ENCODE measurements around the gene PCAT7.
"Not testable (repeated sequence)": the region's sequence is repeated elsewhere in the genome, so short reads cannot be mapped to it uniquely, and the experiment has no call there.

Gene PCAT7

GRCh38 chr9:94577571-94577970 lies 22.7 kb downstream of the PCAT7 start:
- H3K4me3 Mint-ChIP-seq = no peak overlapping the region
- no peak overlapping the region for H3K27ac Mint-ChIP-seq
- no peaks in the 10 kb centered on the region for H3K4me1 Mint-ChIP-seq (ENCODE audit: low read depth)
- H3K27me3 Mint-ChIP-seq (ENCODE audit: low read depth) = peaks cover 14% of the 10 kb centered on the region
- H3K9me3 Mint-ChIP-seq = no peaks in the 10 kb centered on the region
- no peaks in the 10 kb centered on the region for H3K36me3 Mint-ChIP-seq (ENCODE audit: low read depth)

DNA sequence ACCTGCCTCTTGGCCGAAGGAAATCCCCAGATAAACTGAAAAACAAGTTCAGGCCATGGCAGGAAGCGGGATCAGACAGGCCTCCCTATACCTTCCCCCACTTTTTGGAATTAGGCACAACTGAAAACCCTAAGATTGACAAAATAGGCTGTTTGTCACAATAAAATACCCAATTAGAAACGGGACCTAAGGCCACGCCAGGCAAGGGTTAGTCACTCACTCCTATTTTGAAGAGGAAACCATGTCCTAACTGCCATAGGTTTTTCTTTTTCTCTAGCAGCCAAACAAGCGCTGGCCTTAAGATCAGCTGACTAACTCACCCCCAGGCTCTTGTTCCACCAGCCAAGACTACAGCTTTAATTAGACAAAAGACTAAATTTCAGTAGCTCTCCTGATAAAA lies 26.8 kb downstream of the PCAT7 start:
- Mint-ChIP-seq H3K4me3 (no peak overlapping the region), H3K27me3 (ENCODE audit: low read depth) (no peaks in the 10 kb centered on the region), H3K27ac (no peak overlapping the region), H3K9me3 (no peaks in the 10 kb centered on the region), H3K4me1 (ENCODE audit: low read depth) (peaks cover 10% of the 10 kb centered on the region), H3K36me3 (ENCODE audit: low read depth) (no peaks in the 10 kb centered on the region)

- H3K36me3 Mint-ChIP-seq (ENCODE audit: low read depth) = no peaks in the 10 kb centered on the region
- H3K27me3 Mint-ChIP-seq (ENCODE audit: low read depth) = no peaks in the 10 kb centered on the region
- H3K4me1 Mint-ChIP-seq (ENCODE audit: low read depth) = peaks cover 10% of the 10 kb centered on the region
- no peak overlapping the region for H3K4me3 Mint-ChIP-seq
- H3K9me3 Mint-ChIP-seq = no peaks in the 10 kb centered on the region
- H3K27ac Mint-ChIP-seq = no peak overlapping the region
Observed at GRCh38 chr9:94584555-94584954, 29.7 kb downstream of the PCAT7 start.

DNA sequence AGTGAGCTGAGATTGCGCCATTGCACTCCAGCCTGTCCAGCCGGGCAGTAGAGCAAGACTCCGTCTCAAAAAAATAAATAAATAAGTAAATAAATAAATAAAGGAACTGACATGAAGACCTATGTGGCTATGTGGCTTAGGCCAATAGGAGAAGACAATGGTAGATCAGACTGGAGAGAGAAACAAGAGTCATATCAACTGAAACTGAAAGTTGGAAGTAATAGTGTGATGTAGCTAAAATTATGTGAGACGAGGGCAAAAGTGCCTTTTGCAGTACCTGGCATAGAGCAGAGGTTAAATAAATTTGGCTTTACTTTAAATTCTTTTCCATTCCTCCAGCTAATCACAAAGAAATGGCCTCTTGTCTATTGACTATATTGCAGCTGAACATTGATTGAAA lies 31.4 kb downstream of the PCAT7 start:
- H3K4me1 Mint-ChIP-seq (ENCODE audit: low read depth) = peaks cover 10% of the 10 kb centered on the region
- no peaks in the 10 kb centered on the region for H3K9me3 Mint-ChIP-seq
- no peak overlapping the region for H3K27ac Mint-ChIP-seq
- no peaks in the 10 kb centered on the region for H3K27me3 Mint-ChIP-seq (ENCODE audit: low read depth)
- H3K36me3 Mint-ChIP-seq (ENCODE audit: low read depth) = no peaks in the 10 kb centered on the region
- no peak overlapping the region for H3K4me3 Mint-ChIP-seq

- H3K4me1 Mint-ChIP-seq (ENCODE audit: low read depth) = peaks cover 10% of the 10 kb centered on the region
- no peaks in the 10 kb centered on the region for H3K27me3 Mint-ChIP-seq (ENCODE audit: low read depth)
- no peaks in the 10 kb centered on the region for H3K9me3 Mint-ChIP-seq
Observed at GRCh38 chr9:94586814-94587213, 31.9 kb downstream of the PCAT7 start.

GRCh38 chr9:94588681-94589080 lies 33.8 kb downstream of the PCAT7 start:
- no peaks in the 10 kb centered on the region for H3K36me3 Mint-ChIP-seq (ENCODE audit: low read depth)
- no peak overlapping the region for H3K4me3 Mint-ChIP-seq
- no peaks in the 10 kb centered on the region for H3K27me3 Mint-ChIP-seq (ENCODE audit: low read depth)
- H3K27ac Mint-ChIP-seq = no peak overlapping the region
- peaks cover 10% of the 10 kb centered on the region for H3K4me1 Mint-ChIP-seq (ENCODE audit: low read depth)
- no peaks in the 10 kb centered on the region for H3K9me3 Mint-ChIP-seq

More at GRCh38 chr9:94586814-94587213, 31.9 kb downstream of the PCAT7 start:
- Mint-ChIP-seq H3K36me3 (ENCODE audit: low read depth) (no peaks in the 10 kb centered on the region), H3K4me3 (no peak overlapping the region), H3K27ac (no peak overlapping the region)

DNA sequence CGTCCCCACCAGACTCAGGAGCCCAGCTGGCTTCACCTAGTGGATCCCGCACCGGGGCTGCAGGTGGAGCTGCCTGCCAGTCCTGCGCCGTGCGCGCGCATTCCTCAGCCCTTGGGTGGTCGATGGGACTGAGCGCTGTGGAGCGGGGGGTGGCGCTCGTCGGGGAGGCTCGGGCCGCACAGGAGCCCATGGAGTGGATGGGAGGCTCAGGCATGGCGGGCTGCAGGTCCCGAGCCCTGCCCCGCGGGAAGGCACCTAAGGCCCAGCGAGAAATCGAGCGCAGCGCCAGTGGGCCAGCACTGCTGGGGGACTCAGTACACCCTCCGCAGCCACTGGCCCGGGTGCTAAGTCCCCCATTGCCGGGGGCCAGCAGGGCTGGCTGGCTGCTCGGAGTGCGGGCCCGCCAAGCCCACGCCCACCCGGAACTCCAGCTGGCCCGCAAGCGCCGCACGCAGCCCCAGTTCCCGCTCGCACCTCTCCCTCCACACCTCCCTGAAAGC lies 36.2 kb downstream of the PCAT7 start:
- not testable (repeated sequence) for H3K4me1 Mint-ChIP-seq (ENCODE audit: low read depth)

DNA sequence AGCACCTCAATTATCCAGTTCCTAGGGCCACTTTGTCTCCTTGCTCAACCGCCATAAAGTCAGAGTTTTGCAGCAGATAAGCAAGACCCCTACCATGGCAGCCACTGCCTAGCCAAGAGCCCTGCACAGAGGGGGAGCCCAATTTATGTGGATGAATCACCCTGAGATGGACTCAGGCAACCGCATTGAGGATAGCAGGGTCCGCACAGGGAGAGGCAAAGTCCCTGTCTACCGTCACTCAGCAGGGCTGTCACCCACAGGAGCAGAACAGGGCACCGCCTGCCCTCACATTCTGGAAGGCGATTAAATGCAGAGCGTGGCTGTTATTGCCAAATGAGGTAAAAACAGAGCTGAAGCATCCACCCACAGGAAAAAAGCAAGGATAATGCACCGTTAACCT lies 37.0 kb downstream of the PCAT7 start:
- Mint-ChIP-seq H3K4me3 (no peak overlapping the region), H3K36me3 (ENCODE audit: low read depth) (no peaks in the 10 kb centered on the region), H3K27ac (no peak overlapping the region), H3K4me1 (ENCODE audit: low read depth) (no peaks in the 10 kb centered on the region), H3K27me3 (ENCODE audit: low read depth) (no peaks in the 10 kb centered on the region), H3K9me3 (no peaks in the 10 kb centered on the region)

More for the DNA sequence above, 36.2 kb downstream of the PCAT7 start:
- H3K36me3 Mint-ChIP-seq (ENCODE audit: low read depth); H3K4me3 Mint-ChIP-seq; H3K9me3 Mint-ChIP-seq; H3K27me3 Mint-ChIP-seq (ENCODE audit: low read depth); H3K27ac Mint-ChIP-seq: not testable (repeated sequence)

- H3K4me1 Mint-ChIP-seq (ENCODE audit: low read depth); H3K36me3 Mint-ChIP-seq (ENCODE audit: low read depth); H3K9me3 Mint-ChIP-seq; H3K27me3 Mint-ChIP-seq (ENCODE audit: low read depth); H3K27ac Mint-ChIP-seq; H3K4me3 Mint-ChIP-seq: not testable (repeated sequence)
Observed at GRCh38 chr9:94592683-94593082, 37.8 kb downstream of the PCAT7 start.

DNA sequence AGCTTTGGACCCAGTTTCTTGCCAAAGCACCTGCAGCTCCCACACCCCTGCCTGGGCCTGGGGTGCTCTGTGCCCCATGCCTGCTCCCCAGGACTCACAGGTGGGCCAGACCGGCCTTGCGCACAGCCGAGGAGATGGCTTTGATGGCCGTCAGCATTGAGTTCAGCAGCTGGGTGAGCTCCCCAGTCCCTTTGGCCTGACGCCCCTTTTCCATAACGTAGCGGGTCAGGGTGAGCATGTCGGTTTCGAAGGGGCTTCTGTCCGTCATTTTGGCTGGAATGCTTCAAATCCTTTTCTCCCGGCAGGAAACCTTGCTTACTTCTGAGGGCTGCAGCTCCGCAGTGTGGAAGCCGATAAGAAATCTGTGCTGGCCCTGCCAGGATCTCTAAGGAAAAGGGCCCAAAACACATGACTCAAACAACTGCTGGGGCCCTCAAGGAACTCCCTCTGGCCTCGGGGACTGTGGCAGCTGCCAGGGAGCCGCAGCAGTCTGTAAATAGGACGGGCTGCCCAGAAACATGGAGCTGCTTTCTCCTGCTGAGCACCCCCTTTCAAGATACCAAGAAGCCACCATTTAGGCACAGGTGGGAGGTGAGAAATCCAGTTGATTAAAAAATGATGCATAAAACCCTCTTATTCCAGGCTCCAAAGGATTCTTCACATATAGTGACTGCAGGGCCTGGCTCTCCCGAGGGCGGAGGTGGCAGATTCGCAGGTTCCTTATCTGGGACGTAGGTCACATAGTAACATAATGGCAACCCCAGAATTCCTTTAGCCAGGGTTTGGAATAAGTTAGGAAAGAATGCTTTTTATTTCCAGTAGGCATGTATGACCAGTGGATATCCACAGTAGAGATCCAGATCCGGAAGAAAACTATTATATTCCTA lies 38.8 kb downstream of the PCAT7 start, which contains the start of gene FBP2:
FBP2 (minus strand) TSS at position 366 of the 887 bp plus-strand sequence; CDS start at position 268, 98 bp downstream.
- Mint-ChIP-seq H3K4me1 (ENCODE audit: low read depth) (no peaks in the 10 kb centered on the region), H3K27me3 (ENCODE audit: low read depth) (peaks cover 4% of the 10 kb centered on the region), H3K27ac (no peak within 1 kb of the TSS), H3K36me3 (ENCODE audit: low read depth) (no peaks in the 10 kb centered on the region), H3K9me3 (no peaks in the 10 kb centered on the region), H3K4me3 (no peak within 1 kb of the TSS)

GRCh38 chr9:94599102-94599501 lies 44.2 kb downstream of the PCAT7 start:
- no peaks in the 10 kb centered on the region for H3K9me3 Mint-ChIP-seq
- H3K27ac Mint-ChIP-seq = no peak overlapping the region
- H3K4me1 Mint-ChIP-seq (ENCODE audit: low read depth) = peaks cover 3% of the 10 kb centered on the region

GRCh38 chr9:94600258-94600657 lies 45.4 kb downstream of the PCAT7 start:
- no peak overlapping the region for H3K4me3 Mint-ChIP-seq
- H3K27ac Mint-ChIP-seq = no peak overlapping the region
- peaks cover 3% of the 10 kb centered on the region for H3K4me1 Mint-ChIP-seq (ENCODE audit: low read depth)
- peaks cover 13% of the 10 kb centered on the region for H3K27me3 Mint-ChIP-seq (ENCODE audit: low read depth)
- no peaks in the 10 kb centered on the region for H3K36me3 Mint-ChIP-seq (ENCODE audit: low read depth)
- no peaks in the 10 kb centered on the region for H3K9me3 Mint-ChIP-seq

More at GRCh38 chr9:94599102-94599501, 44.2 kb downstream of the PCAT7 start:
- H3K27me3 Mint-ChIP-seq (ENCODE audit: low read depth) = peaks cover 11% of the 10 kb centered on the region
- H3K4me3 Mint-ChIP-seq = no peak overlapping the region
- H3K36me3 Mint-ChIP-seq (ENCODE audit: low read depth) = no peaks in the 10 kb centered on the region

- Mint-ChIP-seq H3K9me3 (no peaks in the 10 kb centered on the region), H3K27ac (no peak overlapping the region), H3K4me1 (ENCODE audit: low read depth) (peaks cover 3% of the 10 kb centered on the region), H3K36me3 (ENCODE audit: low read depth) (no peaks in the 10 kb centered on the region), H3K27me3 (ENCODE audit: low read depth) (peaks cover 17% of the 10 kb centered on the region), H3K4me3 (no peak overlapping the region)
Observed at GRCh38 chr9:94600715-94601114, 45.8 kb downstream of the PCAT7 start.

GRCh38 chr9:94602666-94603065 lies 47.8 kb downstream of the PCAT7 start:
- H3K9me3 Mint-ChIP-seq = no peaks in the 10 kb centered on the region
- H3K4me3 Mint-ChIP-seq = no peak overlapping the region
- no peaks in the 10 kb centered on the region for H3K36me3 Mint-ChIP-seq (ENCODE audit: low read depth)
- peaks cover 3% of the 10 kb centered on the region for H3K4me1 Mint-ChIP-seq (ENCODE audit: low read depth)
- peaks cover 31% of the 10 kb centered on the region for H3K27me3 Mint-ChIP-seq (ENCODE audit: low read depth)
- H3K27ac Mint-ChIP-seq = no peak overlapping the region

Data from T-helper 1 cell treated with Interleukin-12 subunit alpha and Interleukin-12 subunit beta and Interleukin-4 antibody, amounts not matched to agents 30 μg/mL and 1 μg/mL, for 36 hours (primary cell).